ENCODE measurements around the gene NVL.
A peak's percentile ranks its signal among the peaks of the same experiment; 100 is the strongest.

Gene NVL

DNA sequence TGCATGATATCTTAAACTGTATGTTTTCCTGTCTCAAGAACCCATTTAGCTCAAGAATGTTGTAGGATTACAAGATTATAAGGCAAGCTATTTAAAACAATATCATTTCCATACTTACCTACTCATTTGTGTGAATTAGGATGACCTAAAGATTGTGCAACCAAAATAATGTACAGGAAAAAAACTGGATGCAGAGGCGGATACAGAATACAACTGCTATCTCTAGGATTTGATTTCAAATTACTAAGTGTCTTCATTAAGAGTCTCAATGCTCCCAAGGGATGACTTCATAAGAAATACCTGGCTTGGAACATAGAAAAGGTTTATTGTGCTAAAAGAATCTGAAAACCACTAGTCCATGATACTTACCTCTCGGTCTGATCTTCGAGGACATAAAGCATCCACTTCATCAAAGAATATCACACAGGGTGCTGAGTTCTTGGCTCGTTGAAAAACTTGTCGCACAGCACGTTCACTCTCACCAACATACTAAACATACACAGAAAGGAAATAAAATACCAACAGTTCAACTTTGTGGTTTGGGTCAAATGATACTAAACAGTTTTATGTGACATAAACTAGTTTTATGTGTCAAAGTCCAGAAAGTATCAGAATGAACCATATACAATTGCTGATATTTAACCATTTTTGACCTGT lies 54.9 kb downstream of the NVL start:
- DNase-seq = no peak

DNA sequence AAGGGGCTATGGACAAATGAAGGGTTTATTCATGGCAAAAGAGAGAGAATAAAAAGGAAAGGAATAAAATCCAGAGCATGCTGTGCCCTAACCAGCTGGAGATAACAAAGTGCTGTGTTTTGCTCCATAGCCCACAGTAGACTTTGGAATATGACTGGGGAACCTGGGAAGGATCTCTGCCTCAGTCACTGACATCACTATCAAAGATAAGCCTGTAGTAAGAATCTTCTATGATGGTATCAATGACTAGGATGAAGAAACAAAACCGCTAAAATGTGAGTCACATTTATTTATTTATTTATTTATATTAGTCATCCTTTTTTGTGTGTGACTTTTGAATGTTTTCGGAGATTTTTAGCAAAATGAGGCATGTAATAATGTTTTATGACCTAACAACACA lies 56.3 kb downstream of the NVL start:
- no peak for DNase-seq

DNA sequence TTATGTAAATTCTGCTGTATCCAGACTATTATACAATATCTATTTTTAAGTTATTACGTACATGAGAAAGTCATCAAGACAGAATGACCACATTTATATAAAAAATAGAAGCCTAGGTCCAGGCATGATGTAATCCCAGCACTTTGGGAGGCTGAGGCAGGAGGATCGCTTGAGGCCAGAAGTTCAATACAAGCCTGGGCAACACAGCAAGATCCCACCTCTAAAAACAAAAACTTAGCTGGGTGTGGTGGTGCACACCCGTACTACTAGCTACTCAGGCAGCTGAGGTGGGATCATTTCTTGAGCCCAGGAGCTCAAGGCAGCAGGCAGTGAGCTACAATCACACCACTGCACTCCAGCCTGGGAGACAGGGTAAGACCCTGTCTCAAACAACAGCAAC lies 58.9 kb downstream of the NVL start:
- no peak for DNase-seq

DNA sequence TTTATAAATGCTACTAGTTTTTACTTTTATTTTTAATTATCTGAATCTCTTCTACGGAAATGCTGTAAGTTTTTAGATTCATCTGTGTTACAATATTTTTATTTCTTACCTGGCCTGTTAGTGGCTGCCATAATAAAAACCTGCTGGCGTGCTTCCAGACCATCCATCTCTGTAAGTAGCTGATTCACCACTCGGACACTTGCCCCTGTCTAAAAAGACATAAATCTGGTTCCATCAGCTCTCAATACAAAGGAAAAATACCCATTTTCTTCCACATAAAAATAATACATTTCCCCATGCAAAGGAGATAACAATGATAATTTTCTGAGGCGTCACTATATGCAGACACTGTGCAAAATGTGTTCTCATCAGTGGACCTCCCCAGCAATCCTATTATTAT lies 62.0 kb downstream of the NVL start:
- no peak for DNase-seq

DNA sequence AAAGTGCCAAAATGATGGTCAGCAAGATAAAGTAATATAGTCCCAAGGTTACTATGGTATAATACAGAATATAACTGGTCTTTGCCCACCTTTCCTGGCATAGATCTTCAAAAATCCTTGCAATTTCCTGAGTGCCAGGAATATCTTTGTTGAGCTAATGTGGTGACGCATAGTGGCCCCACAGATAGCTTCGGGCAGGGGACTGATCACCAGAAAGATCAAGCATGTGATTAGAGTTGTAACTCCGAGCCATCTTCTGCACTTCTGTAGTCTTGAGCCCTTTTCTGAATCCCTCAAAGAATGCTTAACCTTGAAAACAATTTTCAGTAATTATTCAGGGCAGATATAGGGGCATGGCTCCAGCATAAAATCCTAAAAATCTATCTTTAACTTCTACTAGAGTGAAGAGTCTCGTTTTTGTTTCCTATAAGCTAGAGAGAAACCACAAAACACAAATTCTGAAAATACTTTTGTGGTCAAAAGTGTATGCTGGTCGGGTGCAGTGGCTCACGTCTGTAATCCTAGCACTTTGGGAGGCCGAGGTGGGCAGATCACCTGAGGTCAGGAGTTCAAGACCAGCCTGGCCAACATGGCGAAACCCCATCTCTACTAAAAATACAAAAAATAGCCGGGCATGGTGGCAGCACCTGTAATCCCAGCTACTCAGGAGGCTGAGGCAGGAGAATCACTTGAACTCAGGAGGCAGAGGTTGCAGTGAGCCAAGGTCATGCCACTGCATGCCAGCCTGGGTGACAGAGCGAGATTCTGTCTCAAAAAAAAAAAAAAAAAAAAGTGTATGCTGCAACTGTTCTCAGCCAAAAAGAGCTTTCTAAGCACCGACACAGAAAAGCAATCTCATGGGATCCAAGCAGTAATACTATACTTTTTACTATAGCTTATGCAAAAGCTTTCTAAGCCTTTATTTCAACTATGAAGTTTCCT lies 62.8 kb downstream of the NVL start:
- DNase-seq = no peak

DNA sequence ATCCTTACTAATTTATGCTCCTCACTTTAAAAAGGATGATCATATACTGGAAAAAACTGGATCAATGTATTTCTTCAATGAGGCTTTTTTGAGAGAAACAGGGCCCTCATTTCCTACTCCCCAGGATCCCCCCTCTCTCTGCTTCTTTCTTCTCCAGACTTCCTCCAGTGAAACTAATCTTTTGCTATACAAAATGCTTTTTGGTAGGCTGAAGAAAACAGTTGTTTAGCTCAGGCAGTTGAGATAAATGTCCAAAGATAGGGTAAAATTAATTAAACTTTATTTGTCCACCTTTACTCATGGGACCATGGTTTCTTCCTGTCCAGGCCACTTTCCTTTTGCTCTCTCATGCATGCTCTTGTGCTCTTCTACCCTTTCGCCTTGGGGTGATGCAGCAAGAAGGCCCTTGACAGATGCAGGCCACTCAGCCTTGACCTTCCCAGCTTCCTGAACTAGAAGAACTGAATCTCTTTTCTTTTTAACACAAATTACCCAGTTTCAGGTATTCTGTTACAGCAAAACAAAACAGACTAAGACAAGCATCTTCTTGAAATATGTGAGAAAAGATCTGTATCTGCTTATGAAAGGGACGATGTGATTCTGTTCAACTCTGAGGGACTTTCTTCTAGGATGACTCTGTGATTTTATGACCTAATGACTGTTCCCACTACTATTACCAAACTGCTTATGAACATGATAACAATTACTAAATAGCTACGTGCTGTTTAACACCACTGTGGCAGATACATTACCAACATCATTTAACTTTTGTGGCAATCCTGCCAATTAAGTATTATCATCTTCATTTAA lies 63.7 kb downstream of the NVL start:
- DNase-seq = no peak

DNA sequence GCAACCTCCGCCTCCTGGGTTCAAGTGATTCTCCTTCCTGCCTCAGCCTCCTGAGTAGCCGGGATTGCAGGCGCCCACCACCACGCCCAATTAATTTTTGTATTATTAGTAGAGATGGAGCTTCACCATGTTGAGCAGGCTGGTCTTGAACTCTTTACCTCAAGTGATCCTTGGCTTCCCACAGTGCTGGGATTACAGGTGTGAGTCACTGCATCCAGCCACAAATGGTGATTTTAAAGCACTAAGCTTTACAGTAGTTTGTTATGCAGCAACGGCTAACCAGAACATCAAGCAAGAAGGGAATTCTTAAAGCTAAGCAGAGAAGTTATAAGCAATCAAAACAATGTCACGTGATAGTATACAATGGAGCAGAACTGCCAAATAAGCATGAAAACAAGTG lies 65.7 kb downstream of the NVL start:
- DNase-seq = no peak

DNA sequence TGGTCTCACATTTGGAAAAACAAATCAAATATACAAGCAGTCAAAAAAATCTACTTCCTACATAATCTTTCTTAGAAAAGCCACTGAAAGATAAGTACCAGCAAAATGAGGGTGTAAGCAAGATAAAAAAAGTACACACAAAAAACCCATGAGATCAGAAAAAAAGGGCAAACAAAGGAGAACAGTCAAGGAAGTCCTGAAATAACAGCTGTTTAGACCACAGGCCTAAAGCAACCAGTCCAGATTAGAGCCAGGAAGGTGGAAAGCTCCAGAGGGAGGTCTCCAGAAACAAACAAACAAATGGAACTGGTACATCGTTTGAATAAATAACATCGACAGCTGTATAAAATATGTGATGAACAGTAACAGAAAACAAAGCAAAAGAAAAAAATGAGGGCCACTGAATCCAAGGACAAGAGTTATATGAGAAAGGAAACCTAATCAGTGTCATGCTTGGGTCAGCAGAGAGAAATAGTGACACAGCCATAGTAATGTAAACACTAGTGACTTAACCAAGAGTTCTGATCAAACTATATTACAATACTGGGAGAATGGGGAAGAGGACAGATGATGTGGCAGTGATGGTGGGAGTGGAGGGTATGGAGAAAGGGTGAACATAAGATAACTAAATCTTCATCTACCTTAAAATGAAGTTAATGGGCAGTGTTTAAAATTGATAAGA lies 67.5 kb downstream of the NVL start:
- peak; percentile 76 for DNase-seq

DNA sequence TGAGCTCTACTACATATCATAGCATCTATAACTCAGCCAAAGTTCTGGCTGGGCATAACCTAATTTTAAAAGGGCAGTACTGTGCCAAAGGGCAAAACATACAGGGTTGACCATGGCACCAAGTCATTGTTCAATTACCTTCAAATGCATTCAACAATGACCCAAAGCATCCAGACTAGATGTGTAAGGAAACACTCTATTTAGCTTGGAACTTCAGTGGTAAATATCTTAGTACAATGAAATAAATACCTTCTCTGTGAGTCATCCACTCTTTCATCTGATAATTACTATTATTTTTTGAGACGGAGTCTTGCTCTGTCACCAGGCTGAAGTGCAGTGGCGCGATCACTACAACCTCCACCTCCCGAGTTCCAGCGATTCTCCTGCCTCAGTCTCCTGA lies 70.0 kb downstream of the NVL start:
- no peak for DNase-seq

DNA sequence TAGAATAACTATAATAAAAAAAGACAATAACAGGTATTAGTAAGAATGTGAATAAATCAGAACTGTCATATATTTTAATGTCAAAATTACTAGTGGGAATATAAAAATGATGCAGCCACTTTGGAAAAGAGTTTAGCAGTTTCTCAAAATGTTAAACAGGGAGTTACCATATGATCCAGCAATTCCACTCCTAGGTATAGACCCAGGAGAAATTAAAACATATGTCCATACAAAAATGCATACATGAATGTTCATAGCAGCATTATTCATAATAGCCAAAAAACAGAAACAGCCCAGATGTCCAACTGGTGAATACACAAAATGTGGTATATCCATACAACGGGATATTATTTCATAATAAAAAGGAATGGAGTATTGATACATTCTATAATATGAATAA lies 71.6 kb downstream of the NVL start:
- no peak for DNase-seq

DNA sequence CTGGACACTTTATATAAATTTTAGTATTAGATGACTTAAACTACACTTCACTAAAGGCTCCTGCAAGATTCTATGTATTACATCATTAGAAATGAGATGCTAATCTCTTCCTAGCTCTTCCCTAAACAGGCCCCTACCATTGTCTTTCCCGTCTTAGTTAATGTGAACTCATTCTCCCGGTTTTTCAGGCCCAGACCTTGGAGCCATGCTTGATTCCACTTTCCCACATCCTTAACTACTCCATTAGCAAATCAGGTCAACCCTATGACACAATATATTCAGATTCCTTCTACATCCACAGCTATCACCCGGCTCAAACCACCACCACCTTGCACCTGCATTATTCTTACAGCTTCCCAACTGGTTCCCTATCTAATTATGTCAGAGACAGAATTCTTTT lies 73.3 kb downstream of the NVL start:
- no peak for DNase-seq

DNA sequence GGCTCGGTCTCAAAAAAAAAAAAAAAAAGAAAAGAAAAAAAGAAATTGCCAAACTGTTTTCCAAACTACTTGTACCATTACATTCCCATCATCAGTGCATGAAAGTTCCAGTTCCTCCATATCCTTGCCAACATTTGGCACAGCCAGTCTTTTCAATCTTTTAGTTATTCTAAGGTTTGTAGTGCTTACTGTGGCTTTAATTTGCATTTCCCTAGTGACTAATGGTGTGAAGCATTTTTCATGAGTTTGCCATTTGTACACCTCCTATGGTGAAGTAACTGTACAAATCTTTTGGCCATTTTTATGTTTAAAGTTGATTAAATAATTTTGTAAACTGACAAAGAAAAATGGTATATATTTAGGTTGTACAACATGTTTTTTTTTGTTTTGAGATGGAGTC lies 76.3 kb downstream of the NVL start:
- DNase-seq = no peak

DNA sequence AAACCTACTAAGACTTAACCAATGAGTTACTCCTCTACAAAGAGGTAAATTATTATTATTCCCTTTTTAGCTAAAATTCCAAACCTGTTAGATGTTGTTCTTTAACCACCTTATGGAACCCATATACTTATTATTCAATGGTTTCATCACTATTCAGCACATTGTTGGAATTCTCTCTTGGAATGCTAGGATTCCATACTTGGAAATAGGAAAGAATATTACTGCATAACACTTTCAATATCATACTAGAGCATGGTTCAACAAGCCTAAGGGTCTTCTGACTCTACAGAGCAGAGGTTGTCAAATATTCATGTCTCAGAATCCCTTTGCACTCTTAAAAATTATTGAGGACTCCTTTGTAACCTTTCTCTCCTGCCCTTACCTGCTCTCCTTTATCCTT lies 77.5 kb downstream of the NVL start:
- no peak for DNase-seq

DNA sequence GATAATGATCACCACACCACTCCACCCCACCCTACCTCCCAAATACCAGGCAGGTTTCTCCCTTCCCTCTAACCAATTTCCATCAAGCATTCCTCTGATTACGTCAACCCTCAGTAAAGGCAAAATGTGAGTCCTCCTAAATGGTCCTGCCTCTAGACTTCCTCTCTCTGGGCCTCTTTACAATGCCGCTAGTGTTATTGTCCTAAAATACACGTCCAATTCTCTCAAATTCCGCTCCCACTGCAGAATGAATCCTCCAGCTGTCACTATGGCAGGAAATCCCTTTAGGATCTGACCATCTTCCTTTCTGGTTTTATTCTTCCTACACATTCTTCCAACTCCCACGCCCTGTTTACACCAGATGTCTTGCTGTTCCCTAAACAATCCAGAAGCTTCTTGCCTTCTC lies 78.2 kb downstream of the NVL start:
- DNase-seq = no peak

DNA sequence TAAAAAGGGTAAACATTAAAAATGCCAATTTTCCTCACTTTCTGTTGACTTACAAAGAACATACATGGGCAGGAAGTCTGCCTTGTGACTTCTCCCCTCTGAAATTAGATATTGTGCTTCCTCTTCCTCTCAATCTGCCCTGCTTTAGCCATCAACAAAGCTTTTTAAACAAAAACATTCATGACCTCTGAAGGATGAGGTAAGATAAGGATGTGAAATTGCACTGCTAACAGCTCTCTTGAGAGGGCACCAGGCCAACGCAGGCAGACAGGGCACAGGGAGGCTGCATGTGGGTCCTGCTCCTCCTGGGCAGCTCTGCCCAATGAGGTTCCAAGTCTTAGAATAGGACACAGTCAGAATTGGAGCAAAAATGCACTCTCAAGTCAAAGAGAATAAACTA lies 84.8 kb downstream of the NVL start:
- peak; percentile 79 for DNase-seq

DNA sequence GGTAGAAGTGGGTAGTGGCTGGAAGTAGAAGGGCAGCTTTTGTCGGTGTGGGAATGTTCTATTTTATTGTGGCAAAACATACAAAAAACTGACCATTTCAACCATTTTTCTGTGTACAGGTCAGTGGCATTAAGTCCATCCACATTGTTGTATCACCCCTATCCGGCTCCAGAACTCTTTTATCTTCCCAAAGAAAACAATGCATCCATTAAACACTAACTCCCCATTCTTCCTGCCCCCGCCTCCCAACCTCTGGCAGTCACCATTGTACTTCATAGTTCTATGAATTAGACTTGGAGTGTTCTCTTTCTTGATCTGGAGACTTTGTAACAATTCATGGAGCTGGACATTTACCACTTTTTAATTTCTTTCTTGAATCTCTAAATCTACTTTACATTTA lies 91.2 kb downstream of the NVL start:
- no peak for DNase-seq

DNA sequence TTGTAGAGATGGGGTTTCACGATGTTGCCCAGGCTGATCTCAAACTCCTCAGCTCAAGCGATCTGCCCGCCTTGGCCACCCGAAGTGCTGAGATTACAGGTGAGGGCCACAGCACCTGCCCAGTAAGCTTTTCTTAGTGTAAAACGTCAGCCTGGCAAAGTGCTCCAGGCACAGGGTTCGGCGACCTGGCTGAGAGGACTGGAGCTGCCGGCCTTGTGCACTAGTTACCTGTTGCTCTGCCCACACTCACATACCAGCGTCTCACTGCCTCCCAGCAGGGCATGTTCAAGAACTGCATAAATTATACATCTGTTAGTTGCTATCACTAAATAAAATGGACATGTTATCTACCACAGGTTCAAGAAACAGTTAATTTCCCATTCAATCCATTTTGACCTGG lies 91.8 kb downstream of the NVL start:
- no peak for DNase-seq

DNA sequence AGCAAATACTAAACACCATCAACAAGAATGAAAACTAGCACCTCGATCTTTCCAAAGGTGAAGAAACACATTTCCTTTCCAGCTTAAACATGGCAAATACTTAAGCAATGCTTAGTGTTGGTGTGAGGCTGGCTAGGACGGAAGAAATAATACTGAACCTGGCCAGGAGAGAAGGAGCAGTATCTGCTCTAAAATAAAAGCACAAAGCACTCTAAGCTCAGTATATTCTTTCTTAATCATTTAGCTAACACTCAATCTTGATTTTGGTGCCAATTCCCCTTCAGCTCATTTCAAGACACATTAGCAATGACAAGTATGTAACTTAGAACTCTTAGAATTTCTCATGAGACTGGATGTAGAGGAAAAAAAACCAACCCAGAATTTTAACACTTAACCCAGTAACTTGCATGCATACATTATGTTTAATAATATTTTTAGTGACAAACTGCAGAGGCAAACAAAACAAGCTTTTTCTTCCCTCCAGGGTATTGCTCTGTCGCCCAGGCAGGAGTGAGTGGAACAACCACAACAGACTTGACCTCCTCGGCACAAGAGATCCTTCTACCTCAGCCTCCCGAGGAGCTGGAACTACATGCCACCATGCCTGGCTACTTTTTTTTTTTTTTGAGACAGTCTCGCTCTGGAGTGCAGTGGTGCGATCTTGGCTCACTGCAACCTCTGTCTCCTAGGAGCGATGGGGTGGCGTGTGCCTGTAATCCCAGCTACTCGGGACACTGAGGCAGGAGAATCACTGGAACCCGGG lies 92.7 kb downstream of the NVL start:
- no peak for DNase-seq

DNA sequence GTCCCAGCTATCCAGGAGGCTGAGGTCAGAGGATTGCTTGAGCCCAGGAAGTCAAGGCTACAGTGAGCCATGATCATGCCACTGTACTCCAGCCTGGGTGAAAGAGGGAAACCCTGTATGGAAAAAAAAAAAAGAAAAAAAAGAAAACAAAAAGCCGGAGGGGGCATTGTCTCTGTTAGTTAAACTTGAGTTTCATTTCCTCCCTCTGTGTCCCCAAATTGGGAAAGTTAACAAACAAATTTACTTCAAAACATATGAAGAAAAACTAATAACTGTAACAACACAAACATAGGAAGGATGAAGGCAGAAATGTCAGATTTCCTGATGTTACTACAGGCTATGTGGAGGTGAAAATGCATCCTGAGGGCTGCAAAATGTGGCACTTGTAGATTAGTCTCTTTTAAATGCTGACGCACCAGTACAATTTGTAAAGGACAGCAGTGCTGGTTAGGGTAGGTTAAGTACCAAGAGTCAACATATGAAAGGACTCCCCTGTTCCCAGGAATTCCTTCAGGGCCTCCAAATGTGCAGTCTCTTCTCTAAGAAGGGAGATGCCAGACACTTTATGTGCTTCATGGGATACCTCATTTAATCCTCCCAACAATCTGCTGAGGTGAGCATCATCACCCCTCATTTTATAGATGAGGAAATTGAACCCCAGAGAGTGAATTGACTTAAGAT lies 94.0 kb downstream of the NVL start:
- DNase-seq = no peak

DNA sequence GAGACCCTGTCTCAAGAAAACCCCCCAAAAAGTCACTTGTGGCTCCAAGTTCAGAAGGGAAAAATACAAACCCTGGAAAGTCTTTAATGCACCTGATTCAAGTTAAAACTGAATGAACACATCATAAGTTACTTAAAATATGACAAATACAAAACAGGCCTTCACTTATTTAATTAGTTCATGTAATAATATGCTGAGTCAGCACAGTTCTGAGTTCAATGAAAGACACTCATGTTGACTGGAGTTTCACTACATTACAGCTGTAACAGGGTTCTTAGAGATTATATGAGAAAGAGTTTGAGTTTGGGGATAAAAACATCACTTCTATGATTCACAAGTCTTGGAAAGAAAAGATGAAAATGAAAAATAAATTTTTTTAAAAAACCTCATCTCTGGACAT lies 96.0 kb downstream of the NVL start:
- no peak for DNase-seq

DNA sequence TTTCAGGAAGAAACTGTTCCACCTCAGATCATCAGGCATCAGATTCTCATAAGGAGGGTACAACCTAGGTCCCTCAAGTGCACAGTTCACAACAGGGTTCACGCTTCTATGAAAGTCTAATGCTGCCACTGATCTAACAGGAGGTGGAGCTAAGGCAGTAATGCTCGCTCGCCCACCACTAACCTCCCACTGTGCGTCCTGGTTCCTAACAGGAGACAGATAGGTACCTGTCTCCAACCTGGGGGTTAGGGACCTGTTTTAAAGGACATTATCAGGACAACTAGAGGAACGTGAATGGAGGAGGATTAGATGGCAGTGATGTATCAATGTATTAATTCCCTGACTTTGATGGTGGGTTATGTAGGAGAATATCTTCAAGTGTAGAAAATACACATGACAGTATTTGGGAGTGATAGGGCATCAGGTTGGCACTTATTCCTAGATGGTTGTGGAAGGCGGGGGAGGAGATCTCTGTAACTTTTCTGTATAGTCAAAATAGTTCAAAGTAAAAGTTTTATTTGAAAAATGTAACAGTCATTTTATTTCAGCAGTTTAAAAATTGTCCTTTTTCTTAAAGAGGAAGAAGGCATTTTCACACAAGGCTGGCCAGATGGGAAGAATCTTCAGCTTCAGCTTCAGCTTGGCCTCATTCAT lies 103.0 kb downstream of the NVL start:
- DNase-seq = no peak
